IMR-90 (cell line): ENCODE measurements around the gene TSKS. TPM values are rescaled to one million over a fixed set of nuclear protein-coding genes. Genes with fewer than 3 reads are reported as not detected.

Experiments used
- ATAC-seq: fragments of 200-7000 bp; cut with Tn5 transposase; 2 replicates; pipeline ENCODE4 v1.9.1; 2020; ENCODE audit warnings: low read depth, mild to moderate bottlenecking, moderate library complexity
- BruUV-seq: library from RNA; stranded (reverse); fragments of 400-500 nt; replicated peaks from 2 replicates; lab custom pipeline; 2021; lab: Mats Ljungman, UMichigan
- CTCF ChIA-PET: fragments of 300-600 bp; formaldehyde crosslinking; extraction: SDS; loops from one replicate; lab custom pipeline; 2021; ENCODE audit warnings: antibody characterized with exemption; lab: Yijun Ruan, JAX
- POLR2A ChIA-PET: fragments of 300-600 bp; sonication (Branson Sonifier 250); formaldehyde crosslinking; loops from one replicate; lab custom pipeline; 2022; ENCODE audit warnings: antibody characterized with exemption; ENCODE audit not compliant: unreplicated experiment; lab: Charles Lee
- DNase-seq: peaks from one replicate; pipeline ENCODE4 v3.0.0; 2013
- H2AFZ ChIP-seq: replicated peaks from 2 replicates; pipeline ENCODE3; 2013; ENCODE audit warnings: low read length, mild to moderate bottlenecking; ENCODE audit not compliant: poor library complexity
- H2AK5ac ChIP-seq: 2 replicates; pipeline ENCODE4 v1.6.1; 2013; ENCODE audit warnings: low read depth, low read length, inconsistent platforms
- H2AK9ac ChIP-seq: replicated peaks from 2 replicates; pipeline ENCODE3; 2013; ENCODE audit warnings: mild to moderate bottlenecking, low read depth, low read length, moderate library complexity; ENCODE audit not compliant: poor library complexity
- H2BK120ac ChIP-seq: 2 replicates; pipeline ENCODE4 v1.6.1; 2013; ENCODE audit warnings: low read depth, low read length, inconsistent platforms
- H2BK15ac ChIP-seq: 3 replicates; pipeline ENCODE4 v1.6.1; 2013; ENCODE audit warnings: low read depth, low read length, inconsistent platforms
- H2BK20ac ChIP-seq: 2 replicates; pipeline ENCODE4 v1.6.1; 2013; ENCODE audit warnings: low read depth, mild to moderate bottlenecking, inconsistent platforms, low read length, moderate library complexity
- H2BK5ac ChIP-seq: 2 replicates; pipeline ENCODE4 v1.6.1; 2013; ENCODE audit warnings: mild to moderate bottlenecking, low read depth, low read length, inconsistent platforms; ENCODE audit not compliant: poor library complexity, severe bottlenecking
- H3K14ac ChIP-seq: replicated peaks from 2 replicates; pipeline ENCODE4 v1.6.1; 2013; ENCODE audit warnings: low read depth, low read length, inconsistent platforms
- H3K18ac ChIP-seq: 2 replicates; pipeline ENCODE4 v1.6.1; 2013; ENCODE audit warnings: low read depth, low read length, control low read depth
- H3K23ac ChIP-seq: 2 replicates; pipeline ENCODE4 v1.6.1; 2013; ENCODE audit warnings: low read depth, low read length, inconsistent platforms
- H3K27ac ChIP-seq: 2 replicates; pipeline ENCODE4 v1.5.1; 2013; ENCODE audit warnings: mild to moderate bottlenecking, control low read depth, low read length; ENCODE audit not compliant: insufficient read depth
- H3K27me3 ChIP-seq: 2 replicates; pipeline ENCODE4 v1.6.1; 2013; ENCODE audit warnings: low read length; ENCODE audit not compliant: control insufficient read depth, insufficient read depth
- H3K36me3 ChIP-seq: 2 replicates; pipeline ENCODE4 v1.6.1; 2013; ENCODE audit warnings: low read length, mixed read lengths; ENCODE audit not compliant: control insufficient read depth, insufficient read depth
- H3K4ac ChIP-seq: 2 replicates; pipeline ENCODE4 v1.6.1; 2013; ENCODE audit warnings: low read depth, low read length, inconsistent platforms
- H3K4me1 ChIP-seq: 2 replicates; pipeline ENCODE4 v1.6.1; 2013; ENCODE audit warnings: low read length, mixed read lengths; ENCODE audit not compliant: control insufficient read depth, insufficient read depth
- H3K4me2 ChIP-seq: 2 replicates; pipeline ENCODE4 v1.6.1; 2013; ENCODE audit warnings: low read depth, mild to moderate bottlenecking, control low read depth, low read length, moderate library complexity
- H3K4me3 ChIP-seq: 2 replicates; pipeline ENCODE4 v1.5.1; 2013; ENCODE audit warnings: low read depth, mild to moderate bottlenecking, control low read depth, low read length, moderate library complexity; ENCODE audit not compliant: insufficient read depth
- H3K56ac ChIP-seq: 2 replicates; pipeline ENCODE4 v1.6.1; 2013; ENCODE audit warnings: low read length, inconsistent platforms; ENCODE audit not compliant: insufficient read depth; ENCODE audit errors: extremely low read depth
- H3K79me1 ChIP-seq, 2 experiments: 2 replicates each; pipeline ENCODE4 v1.6.1; 2013; ENCODE audit warnings: low read length in 2 of 2, inconsistent platforms in 1 of 2, low read depth in 1 of 2
- H3K9ac ChIP-seq: 2 replicates; pipeline ENCODE4 v1.6.1; 2013; ENCODE audit warnings: low read depth, low read length, control low read depth
- H3K9me1 ChIP-seq: 2 replicates; pipeline ENCODE4 v1.6.1; 2013; ENCODE audit warnings: low read length, inconsistent platforms; ENCODE audit not compliant: insufficient read depth
- H3K9me3 ChIP-seq: 2 replicates; pipeline ENCODE4 v1.6.1; 2013; ENCODE audit warnings: low read length; ENCODE audit not compliant: control insufficient read depth, insufficient read depth
- H4K20me1 ChIP-seq: 2 replicates; pipeline ENCODE4 v1.6.1; 2013; ENCODE audit warnings: low read length, inconsistent platforms; ENCODE audit not compliant: insufficient read depth
- H4K5ac ChIP-seq: 2 replicates; pipeline ENCODE4 v1.6.1; 2013; ENCODE audit warnings: mild to moderate bottlenecking, low read depth, low read length, control low read depth
- H4K8ac ChIP-seq, 2 experiments: 2 replicates each; pipeline ENCODE4 v1.6.1; 2013; ENCODE audit warnings: low read depth in 2 of 2, low read length in 2 of 2, control low read depth in 1 of 2, inconsistent platforms in 1 of 2
- H4K91ac ChIP-seq: 2 replicates; pipeline ENCODE4 v1.6.1; 2013; ENCODE audit warnings: low read depth, low read length, inconsistent platforms; ENCODE audit not compliant: insufficient read depth
- BHLHE40 ChIP-seq: fragments of 150-350 bp; IDR thresholded peaks from 2 replicates; pipeline ENCODE4 v1.6.1; 2016; ENCODE audit warnings: mild to moderate bottlenecking, low read depth, low read length
- MAZ ChIP-seq: IDR thresholded peaks from 2 replicates; pipeline ENCODE4 v1.6.1; 2012; ENCODE audit warnings: low read depth, mild to moderate bottlenecking, low read length, improper control_type of control experiment, moderate library complexity, borderline replicate concordance
- NFE2L2 ChIP-seq: fragments of 150-350 bp; IDR thresholded peaks from 2 replicates; pipeline ENCODE4 v1.6.1; 2016; ENCODE audit warnings: low read depth, mild to moderate bottlenecking, low read length
- WGBS, 2 experiments: methylation state at CpG; one replicate each; pipeline versions ENCODE4 v1.1.5 to v1.1.7; 2013; ENCODE audit warnings: missing lambda C conversion rate in 2 of 2; ENCODE audit not compliant: insufficient read length in 1 of 2; ENCODE audit errors: extremely low coverage in 2 of 2; 5-methylcytosine and 5-hydroxymethylcytosine counted together
- dilution Hi-C: fragments of 300-500 bp; cut with HindIII; formaldehyde crosslinking; loops from one replicate; pipeline ENCODE4 v1.14.3; 2018; ENCODE audit warnings: low sequenced_read_pairs; ENCODE audit not compliant: unreplicated experiment
- in situ Hi-C: fragments of 300-500 bp; cut with MboI; formaldehyde crosslinking; loops from 3 replicates; pipeline ENCODE4 v1.14.3; 2019; ENCODE audit warnings: low sequenced_read_pairs, inconsistent platforms, mixed read lengths
- intact Hi-C: fragments of 100-400 bp; cut with micrococcal nuclease; formaldehyde crosslinking; loops from 2 replicates; pipeline ENCODE4 v1.10.0; 2022
- polyA plus RNA-seq, 3 experiments: library from polyadenylated mRNA; depleted of rRNA; stranded (reverse); fragments of >200 nt; gene quantifications; 2 replicates each; pipeline ENCODE4 v1.2.3, GENCODE V29; 2012; ENCODE audit warnings: low replicate concordance in 1 of 3
- total RNA-seq: library from RNA; depleted of rRNA; stranded (reverse); fragments of >200 nt; gene quantifications from 2 replicates; pipeline ENCODE4 v1.2.3, GENCODE V29; 2012

TSKS gene
- total and polyA plus RNA-seq, 2 of the 4 experiments (the other 2 are of a cell fraction), result not detected

- no peaks in the 10 kb centered on the region for H4K20me1 ChIP-seq
- no TSS peak for BruUV-seq
- dilution Hi-C loops, result no loop called here
- peak overlapping the region; percentile 61 for H4K91ac ChIP-seq
- peak overlapping the region; percentile 93 for H2AK9ac ChIP-seq
- POLR2A ChIA-PET, result interaction anchor here (0.8 kb wide), 1 partner anchor 8 kb away, joined by 9 read pairs; the partner anchor contains the start of gene AP2A1
- H3K9ac ChIP-seq, result peak overlapping the region; percentile 36; the same call in 1 of the 2 replicates
- peak overlapping the region; percentile 0; the same call in 1 of the 3 replicates for H2BK15ac ChIP-seq
- H4K8ac ChIP-seq, result peak overlapping the region; percentile 28 to 97
- peak overlapping the region; percentile 76; the same call in 1 of the 2 replicates for H3K18ac ChIP-seq
- peak overlapping the region; percentile 66 for H2BK5ac ChIP-seq
- TF ChIP-seq BHLHE40 (no peak), NFE2L2 (no peak), MAZ (0 out of 2 replicates have a peak, but pooled peaks have one; percentile 23)
- H3K4me1 ChIP-seq, result peaks cover 7% of the 10 kb centered on the region
- in situ Hi-C loops, result no loop called here
- peak; percentile 81 for ATAC-seq
- no peak overlapping the region for H3K4me3 ChIP-seq
- H2BK120ac ChIP-seq, result peak overlapping the region; percentile 92
- H2AK5ac ChIP-seq, result peak overlapping the region; percentile 54
- peak overlapping the region; percentile 88 for H3K4ac ChIP-seq
- peak overlapping the region; percentile 60 for H2BK20ac ChIP-seq
- CTCF ChIA-PET, result interaction anchor here (0.6 kb wide), 1 partner anchor 8 kb away, joined by 3 read pairs; no protein-coding TSS in a partner anchor
- no peaks in the 10 kb centered on the region for H3K79me1 ChIP-seq
- peak overlapping the region; percentile 95 for H2AFZ ChIP-seq
- peak overlapping the region; percentile 28; the same call in 1 of the 2 replicates for H3K27ac ChIP-seq
- H3K4me2 ChIP-seq, result peak overlapping the region; percentile 5; the same call in 1 of the 2 replicates
- no peak overlapping the region for H3K56ac ChIP-seq
- H3K27me3 ChIP-seq, result no peaks in the 10 kb centered on the region
- H3K23ac ChIP-seq, result peak overlapping the region; percentile 39; the same call in 1 of the 2 replicates
- 0 out of 2 replicates have a peak, but pooled peaks cover 3% of the 10 kb centered on the region for H3K9me1 ChIP-seq
- H3K9me3 ChIP-seq, result peaks cover 4% of the 10 kb centered on the region
- peak overlapping the region; percentile 25 for H4K5ac ChIP-seq
- intact Hi-C loops, result no loop called here
- H3K36me3 ChIP-seq, result no peaks in the 10 kb centered on the region
- DNase-seq, result peak; percentile 83
- peak overlapping the region; percentile 65 for H3K14ac ChIP-seq
- WGBS, 2 experiments, result 13% methylated on average over 3 of the region's 7 CpGs; no CpG with 5 or more reads in 1 of the 2 experiments
These were observed 4.8 kb downstream of the TSKS start for GRCh38 chr19:49758292-49758691.
